Epidermal melanocyte (primary cell): ENCODE results near the gene RFC2.
"Not testable (repeated sequence)": the region's sequence is repeated elsewhere in the genome, so short reads cannot be mapped to it uniquely, and the experiment has no call there.

Experiments used
- DNase-seq: peaks from one replicate; pipeline ENCODE4 v3.0.0; 2011; ENCODE audit warnings: low spot score; ENCODE audit not compliant: insufficient read length

Gene RFC2

GRCh38 chr7:74283858-74284447 lies 29.8 kb upstream of the RFC2 start:
- no peak for DNase-seq

DNA sequence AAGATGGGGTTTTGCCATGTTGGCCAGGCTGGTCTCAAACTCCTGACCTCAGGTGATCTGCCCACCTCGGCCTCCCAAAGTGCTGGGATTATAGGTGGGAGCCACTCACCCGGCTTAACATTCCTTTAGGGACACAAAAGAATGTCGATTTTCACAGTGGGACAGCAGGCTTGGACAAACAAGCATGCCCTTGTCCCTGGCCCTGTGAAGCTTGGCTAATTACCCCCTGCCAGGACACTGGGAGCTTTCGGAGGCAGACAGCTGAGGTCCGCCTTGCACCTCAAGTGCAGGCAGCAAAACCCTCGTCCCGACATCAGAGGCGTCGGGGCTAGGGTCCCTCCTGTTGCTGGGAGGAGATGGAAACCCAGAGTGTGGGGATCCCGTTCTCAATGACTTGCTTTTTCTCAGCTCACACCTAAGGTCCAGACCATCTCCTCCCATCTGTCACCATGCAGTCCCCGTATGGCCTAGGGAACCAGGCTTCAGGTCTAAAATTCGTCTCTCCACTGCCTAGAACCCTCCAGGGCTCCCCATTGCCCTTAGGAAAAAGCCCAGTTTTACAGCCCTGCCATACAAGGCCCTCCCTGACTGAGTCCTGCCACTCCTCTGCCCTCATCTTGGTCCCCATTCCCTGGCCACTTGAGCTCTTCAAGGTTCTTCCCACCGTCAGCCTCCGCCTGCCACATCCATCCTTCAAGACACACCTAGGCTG lies 28.7 kb upstream of the RFC2 start:
- no peak for DNase-seq

- no peak for DNase-seq
These were observed 26.8 kb upstream of the RFC2 start for GRCh38 chr7:74280985-74281384.

DNA sequence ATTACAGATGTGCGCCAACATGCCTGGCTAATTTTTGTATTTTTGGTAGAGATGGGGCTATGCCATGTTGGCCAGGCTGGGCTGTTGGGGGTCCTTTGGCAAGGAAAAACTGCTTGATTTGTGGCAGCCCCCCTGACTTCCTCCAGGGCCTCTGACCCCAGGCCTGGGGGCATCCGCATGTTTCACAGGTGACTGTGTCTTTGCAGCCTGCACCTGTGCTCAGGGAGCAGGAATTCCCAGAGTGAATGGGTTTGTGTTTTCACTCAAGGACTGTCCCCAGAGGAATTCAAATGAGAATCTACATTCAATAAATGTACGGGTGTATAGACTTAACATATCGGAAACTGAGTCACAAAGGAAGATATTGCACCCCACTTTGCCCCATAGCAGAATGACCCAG lies 23.4 kb upstream of the RFC2 start:
- DNase-seq, result no peak

GRCh38 chr7:74275401-74275881 lies 21.2 kb upstream of the RFC2 start:
- no peak for DNase-seq

DNA sequence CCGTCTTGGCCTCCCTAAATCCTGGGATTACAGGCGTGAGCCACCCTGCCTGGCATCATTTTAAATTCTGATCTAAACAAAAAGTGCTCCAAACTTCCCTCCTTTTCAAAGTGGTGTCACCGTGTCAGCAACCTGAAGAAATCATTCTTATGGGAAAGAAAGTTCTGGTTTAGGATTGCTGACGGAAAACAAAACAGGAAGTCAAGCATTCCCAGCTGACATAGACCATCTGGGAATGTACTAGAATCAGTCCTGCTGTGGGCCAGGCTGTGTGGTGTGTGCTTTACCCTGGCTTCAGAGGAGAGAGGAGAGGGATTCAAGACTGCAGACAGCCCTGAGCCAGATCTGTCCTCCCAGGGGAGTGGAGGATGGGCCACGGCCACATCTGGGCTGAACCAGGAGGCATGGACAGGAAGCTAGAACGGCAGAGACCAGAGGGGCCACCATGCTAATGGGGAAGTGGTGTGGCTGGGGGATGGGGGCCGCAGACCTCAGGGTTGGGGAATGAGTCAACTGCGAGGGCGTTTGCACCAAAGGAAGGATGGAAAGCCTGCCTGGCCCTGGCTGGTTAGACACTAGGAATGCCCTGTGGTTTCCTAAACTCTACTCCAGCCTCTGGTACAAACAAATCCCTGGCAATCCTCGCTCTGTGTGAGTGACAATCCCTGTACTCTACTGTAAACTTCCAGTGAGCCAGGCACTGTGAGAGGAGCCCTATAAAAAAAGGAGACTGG lies 18.3 kb upstream of the RFC2 start:
- no peak for DNase-seq

DNA sequence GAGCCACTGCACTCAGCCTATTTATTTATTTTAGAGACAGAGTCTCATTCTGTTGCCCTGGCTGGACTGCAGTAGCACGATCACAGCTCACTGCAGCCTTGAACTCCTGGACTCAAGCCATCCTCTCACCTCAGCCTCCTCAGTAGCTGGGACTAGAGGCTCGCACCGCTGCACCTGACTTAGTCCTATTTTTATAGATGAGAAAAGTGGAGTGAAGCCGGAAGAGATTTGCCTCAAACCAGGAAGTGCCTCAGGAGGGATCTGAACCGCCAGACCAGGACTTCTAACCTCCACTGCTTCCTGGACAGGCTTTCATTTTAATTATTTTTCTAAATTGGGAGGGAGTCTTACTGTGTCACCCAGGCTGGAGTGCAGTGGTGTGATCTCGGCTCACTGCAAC lies 17.5 kb upstream of the RFC2 start:
- no peak for DNase-seq

DNA sequence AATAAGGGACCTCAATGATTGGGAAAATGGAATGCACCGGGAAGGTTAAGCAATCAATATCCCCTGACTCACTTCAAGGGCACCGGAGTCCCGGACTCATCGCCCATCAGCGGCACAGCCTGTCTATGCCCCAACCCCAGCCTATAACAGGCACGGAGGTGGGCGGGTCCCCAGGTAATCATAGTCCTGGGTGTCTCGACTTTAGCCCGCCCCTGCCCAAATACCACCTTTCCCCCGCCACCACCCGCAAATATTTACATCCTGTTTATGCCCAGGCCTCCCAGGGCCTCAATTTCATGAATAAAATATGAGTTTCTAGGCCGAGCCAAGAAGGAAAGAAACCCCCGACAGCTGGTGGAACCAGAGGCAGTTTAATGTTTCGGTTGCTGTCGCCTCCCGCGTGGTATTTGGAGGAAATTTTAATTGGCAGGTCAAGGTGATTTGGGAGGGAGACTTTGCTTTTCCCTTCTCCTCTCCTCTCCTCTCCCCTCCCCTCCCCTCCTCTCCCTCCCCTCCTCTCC lies 15.6 kb upstream of the RFC2 start:
- DNase-seq, result peak; percentile 80

DNA sequence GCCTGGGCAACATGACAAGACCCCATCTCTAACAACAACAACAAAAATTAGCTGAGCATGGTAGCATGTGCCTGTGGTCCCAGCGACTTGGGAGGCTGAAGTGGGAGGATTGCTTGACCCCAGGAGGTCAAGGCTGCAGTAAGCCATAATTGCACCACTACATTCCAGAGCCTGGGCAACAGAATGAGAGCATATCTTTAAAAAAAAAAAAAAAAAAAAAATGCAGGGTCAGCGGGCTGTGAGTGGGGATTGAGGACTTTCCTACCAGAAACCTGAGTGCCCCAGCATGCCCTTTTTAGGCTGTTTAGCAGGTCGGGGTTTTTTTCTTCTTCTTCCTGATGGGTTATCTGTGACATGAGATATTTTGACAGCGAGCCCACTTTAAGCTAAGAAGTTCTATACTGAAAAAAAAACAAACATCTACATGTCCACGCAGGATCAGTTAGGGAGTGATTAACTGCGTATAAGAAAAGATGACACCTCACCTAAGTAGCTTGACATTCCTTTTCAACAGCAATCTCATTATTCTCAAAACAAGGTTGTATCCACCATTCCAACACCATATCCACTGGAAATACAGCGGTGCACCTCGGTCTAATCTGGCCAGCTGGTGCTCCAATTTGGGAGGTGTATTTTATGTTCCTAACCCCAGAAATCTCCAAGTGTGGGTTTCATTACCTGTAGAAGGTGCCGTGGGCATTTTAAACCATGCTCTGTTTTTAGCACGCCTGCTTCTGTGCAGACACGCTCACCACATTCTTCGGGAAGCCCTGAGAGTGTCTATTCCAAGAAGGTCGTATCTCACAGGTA lies 13.8 kb upstream of the RFC2 start:
- no peak for DNase-seq

- no peak for DNase-seq
These were observed 12.2 kb upstream of the RFC2 start for GRCh38 chr7:74266191-74266963.

GRCh38 chr7:74263399-74264120 lies 9.4 kb upstream of the RFC2 start:
- DNase-seq, result no peak

DNA sequence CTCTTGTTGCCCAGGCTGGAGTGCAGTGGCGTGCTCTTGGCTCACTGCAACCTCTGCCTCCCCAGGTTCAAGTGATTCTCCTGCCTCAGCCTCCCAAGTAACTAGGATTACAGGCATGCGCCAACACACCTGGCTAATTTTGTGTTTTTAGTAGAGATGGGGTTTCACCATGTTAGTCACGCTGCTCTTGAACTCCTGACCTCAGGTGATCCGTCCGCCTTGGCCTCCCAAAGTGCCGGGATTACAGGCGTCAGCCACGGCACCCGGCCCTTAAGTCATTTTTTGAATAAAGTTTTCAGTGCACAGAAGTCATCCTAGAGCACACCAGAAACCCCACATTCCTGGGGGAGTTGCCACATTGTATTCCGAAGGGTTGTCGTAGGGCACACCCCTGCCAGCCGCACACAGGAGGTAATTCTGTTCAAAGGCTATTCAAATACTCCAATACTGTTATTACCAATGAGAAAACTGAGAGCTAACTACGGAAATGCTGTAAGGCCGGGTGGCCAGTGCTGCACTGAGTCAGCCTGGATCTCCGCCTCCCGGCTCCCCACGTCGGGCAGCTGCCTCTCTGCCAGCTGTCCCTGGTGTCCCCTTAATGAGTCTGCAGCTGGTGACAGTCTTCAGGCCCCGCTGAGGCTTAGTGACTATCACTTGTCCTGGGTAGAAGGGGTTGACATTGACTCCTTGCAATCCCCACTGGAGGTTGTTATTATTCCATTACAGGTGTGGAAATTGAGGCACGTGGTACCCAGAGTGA lies 8.6 kb upstream of the RFC2 start:
- no peak for DNase-seq

DNA sequence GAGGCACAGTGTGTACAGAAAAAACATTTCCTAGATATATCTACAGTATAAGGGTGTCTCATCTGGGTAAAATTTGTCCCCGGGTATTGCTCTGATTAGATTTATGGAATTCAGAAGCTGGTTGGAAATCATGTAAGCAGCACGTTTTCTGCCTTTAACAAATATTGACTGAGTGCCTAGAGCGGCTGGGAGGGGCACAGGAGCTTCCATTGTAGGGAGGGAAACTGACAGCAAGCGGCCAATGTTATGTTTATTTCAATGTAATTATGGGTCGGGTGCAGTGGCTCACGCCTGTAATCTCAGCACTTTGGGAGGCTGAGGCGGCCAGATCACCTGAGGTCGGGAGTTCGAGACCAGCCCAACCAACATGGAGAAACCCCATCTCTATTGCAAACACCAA lies 4.4 kb upstream of the RFC2 start:
- no peak for DNase-seq

DNA sequence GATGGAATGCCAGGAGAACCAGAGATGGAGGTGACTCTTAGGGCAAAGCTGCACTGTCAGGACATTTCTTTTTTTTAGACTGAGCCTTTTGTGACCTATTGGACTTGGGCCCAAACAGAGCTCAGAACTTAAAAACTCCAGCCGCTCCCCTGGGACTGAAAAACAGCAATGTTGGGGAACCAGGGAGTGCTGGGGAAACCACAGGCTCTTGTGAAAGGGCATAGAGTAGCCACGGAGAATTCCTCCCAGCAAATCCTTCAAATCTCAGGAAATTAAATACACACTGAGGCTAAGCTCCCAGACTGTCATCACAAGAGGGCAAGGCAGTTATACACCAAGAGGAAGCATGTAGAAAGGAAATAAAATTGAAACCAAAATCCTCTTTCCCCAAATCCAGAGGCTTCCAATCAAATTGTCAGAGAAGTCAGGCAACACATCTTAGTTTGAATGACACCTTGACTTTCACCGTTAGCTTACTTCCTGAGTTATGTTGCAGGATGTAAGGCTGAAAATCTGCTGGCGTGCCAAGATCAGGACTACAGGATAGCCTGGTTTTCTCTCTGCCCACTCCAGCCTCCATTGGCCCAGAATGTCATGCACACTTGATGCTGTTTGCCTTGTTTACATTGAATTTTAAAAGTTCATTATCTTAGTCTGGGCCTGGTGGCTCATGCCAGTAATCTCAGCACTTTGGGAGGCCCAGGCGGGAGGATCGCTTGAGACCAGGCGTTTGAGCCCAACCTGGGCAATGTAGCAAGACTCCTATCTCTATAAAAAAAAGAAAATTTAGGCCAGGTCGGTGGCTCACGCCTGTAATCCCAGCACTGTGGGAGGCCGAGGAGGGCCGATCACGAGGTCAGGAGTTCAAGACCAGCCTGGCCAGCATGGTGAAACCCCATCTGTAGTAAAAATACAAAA lies 2.6 kb upstream of the RFC2 start:
- DNase-seq, result no peak

- DNase-seq, result not testable (repeated sequence)
These were observed 1.3 kb upstream of the RFC2 start for GRCh38 chr7:74255461-74255860.

DNA sequence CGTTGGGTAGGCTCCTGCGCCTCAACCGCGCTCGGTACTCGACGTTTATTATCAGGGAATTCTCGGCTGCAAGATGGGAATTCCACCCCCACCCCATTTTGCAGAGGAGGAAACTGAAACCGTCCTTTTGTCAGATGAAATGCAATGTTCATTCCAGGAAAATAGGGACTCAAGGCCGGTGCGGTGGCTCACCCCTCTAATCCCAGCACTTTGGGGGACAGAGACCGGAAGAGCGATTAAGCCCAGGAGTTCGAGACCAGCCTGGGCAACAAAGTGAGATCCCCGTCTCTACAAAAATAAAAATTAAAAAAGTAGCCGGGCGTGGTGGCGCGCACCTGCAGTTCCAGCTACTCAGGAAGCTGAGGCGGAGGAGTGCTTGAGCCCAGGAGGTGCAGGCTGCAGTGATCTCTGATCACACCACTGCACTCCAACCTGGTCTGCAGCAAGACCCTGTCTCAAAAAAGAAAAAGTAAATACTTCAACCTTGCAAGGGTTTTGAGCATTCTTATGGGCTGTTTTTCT lies 720 bp upstream of the RFC2 start:
- DNase-seq, result no peak

DNA sequence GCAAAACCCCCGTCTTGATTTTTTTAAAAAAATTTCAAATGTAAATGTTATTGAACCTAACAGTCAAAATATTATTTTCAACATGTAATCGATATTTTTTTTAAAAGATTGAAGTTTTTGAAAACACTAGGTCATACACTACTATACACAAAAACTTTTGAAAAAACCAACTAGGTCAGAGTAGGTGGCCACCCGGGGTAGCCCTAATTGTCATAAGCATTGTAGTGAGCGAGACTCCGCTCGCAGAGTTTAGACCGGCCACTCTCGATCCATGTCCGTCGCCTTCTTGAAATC lies 417 bp downstream of the RFC2 start:
- DNase-seq, result no peak

DNA sequence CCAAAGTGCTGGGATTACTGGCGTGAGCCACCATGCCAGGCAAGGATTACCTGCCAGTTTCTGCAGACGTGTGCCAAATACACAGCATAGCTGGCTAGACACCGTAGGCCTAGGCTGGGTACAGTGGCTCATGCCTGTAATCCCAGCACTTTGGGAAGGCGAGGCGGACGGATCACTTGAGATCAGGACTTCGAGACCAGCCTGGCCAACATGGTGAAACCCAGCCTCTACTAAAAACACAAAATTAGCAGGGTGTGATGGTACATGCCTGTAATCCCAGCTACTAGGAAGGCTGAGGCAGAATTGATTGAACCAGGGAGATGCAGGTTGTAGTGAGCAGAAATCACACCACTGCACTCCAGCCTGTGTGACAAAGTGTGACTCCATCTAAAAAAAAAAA lies 868 bp downstream of the RFC2 start:
- no peak for DNase-seq
